HepG2 (cell line): Measurements from ENCODE around the gene SLC13A3. TPM values are rescaled to one million over a fixed set of nuclear protein-coding genes. Genes with fewer than 3 reads are reported as not detected.

Experiments
- AGO1 ChIP-seq: fragments of 200-400 bp; formaldehyde crosslinking; IDR thresholded peaks from 2 replicates; pipeline ENCODE4 v1.6.1; 2017; ENCODE audit warnings: mild to moderate bottlenecking, low read depth, low read length, moderate library complexity; ENCODE audit not compliant: poor library complexity, severe bottlenecking
- DR1 ChIP-seq: sonication (generic); formaldehyde crosslinking; IDR thresholded peaks from 2 replicates; pipeline ENCODE4 v1.8.0; 2021; ENCODE audit warnings: mild to moderate bottlenecking, missing genetic modification reagents, inconsistent platforms
- HMG20A ChIP-seq: IDR thresholded peaks from 2 replicates; pipeline ENCODE4 v1.6.1; 2016; ENCODE audit warnings: borderline replicate concordance
- MAZ ChIP-seq, 2 experiments: sonication (generic) in 1 of 2; formaldehyde crosslinking in 1 of 2; IDR thresholded peaks; 2 replicates each; pipeline versions ENCODE4 v1.5.0 to v1.6.1; 2012 to 2020; ENCODE audit warnings: low read depth in 2 of 2, mild to moderate bottlenecking in 2 of 2, borderline replicate concordance in 1 of 2, improper control_type of control experiment in 1 of 2, low read length in 1 of 2, missing genetic modification reagents in 1 of 2, moderate library complexity in 1 of 2
- MZF1 ChIP-seq: sonication (generic); formaldehyde crosslinking; IDR thresholded peaks from 2 replicates; pipeline ENCODE4 v1.8.1; 2023; ENCODE audit warnings: mild to moderate bottlenecking, missing genetic modification reagents, borderline replicate concordance
- POLR2AphosphoS5 ChIP-seq: IDR thresholded peaks from 2 replicates; pipeline ENCODE4 v1.6.1; 2012; ENCODE audit warnings: low read depth, low read length
- ZFP62 ChIP-seq: sonication (generic); formaldehyde crosslinking; IDR thresholded peaks from 2 replicates; pipeline ENCODE4 v1.4.0; 2020; ENCODE audit warnings: missing genetic modification reagents
- ZNF20 ChIP-seq: sonication (generic); formaldehyde crosslinking; IDR thresholded peaks from 2 replicates; pipeline ENCODE4 v1.4.0; 2020; ENCODE audit warnings: mild to moderate bottlenecking, moderate library complexity, missing genetic modification reagents
- ZNF292 ChIP-seq: sonication (generic); formaldehyde crosslinking; IDR thresholded peaks from 2 replicates; pipeline ENCODE4 v1.8.1; 2022; ENCODE audit warnings: mild to moderate bottlenecking, low read depth, missing genetic modification reagents, borderline replicate concordance
- ZNF451 ChIP-seq: sonication (generic); formaldehyde crosslinking; IDR thresholded peaks from 2 replicates; pipeline ENCODE4 v1.5.0; 2020; ENCODE audit warnings: mild to moderate bottlenecking, missing genetic modification reagents
- ZNF558 ChIP-seq: sonication (generic); formaldehyde crosslinking; IDR thresholded peaks from 2 replicates; pipeline ENCODE4 v1.9.0; 2022; ENCODE audit warnings: mild to moderate bottlenecking, missing genetic modification reagents, borderline replicate concordance
- ZNF564 ChIP-seq: sonication (generic); formaldehyde crosslinking; IDR thresholded peaks from 2 replicates; pipeline ENCODE4 v1.8.1; 2023; ENCODE audit warnings: mild to moderate bottlenecking, missing genetic modification reagents
- polyA plus RNA-seq, 8 experiments: library from polyadenylated mRNA; depleted of rRNA in 3 of 8; stranded (reverse) in 7 of 8; unstranded in 1 of 8; fragments of >200 nt; fragmentation: Illumina TruSeq in 4 of 8; extraction: Trizol in 4 of 8; gene quantifications; 2 replicates each; pipeline versions ENCODE4 v1.2.1 to v1.2.3, GENCODE V29; 2011 to 2016; ENCODE audit warnings: low read depth in 4 of 8, missing spikeins in 1 of 8, mixed read lengths in 1 of 8; ENCODE audit not compliant: insufficient read depth in 1 of 8
- total RNA-seq, 5 experiments: library from RNA; depleted of rRNA; stranded (reverse); fragments of >200 nt; fragmentation: Illumina TruSeq; extraction: Trizol; gene quantifications; 2 replicates each; pipeline ENCODE4 v1.2.3, GENCODE V29; 2016; ENCODE audit warnings: low read depth in 1 of 5
- TF ChIP-seq, protein P1 (sequence below): sonication (generic); formaldehyde crosslinking; IDR thresholded peaks from 2 replicates; pipeline ENCODE4 v1.5.0; 2020; ENCODE audit warnings: mild to moderate bottlenecking, missing genetic modification reagents
- TF ChIP-seq, protein P2 (sequence below): sonication (generic); formaldehyde crosslinking; IDR thresholded peaks from 2 replicates; pipeline ENCODE4 v1.9.0; 2021; ENCODE audit warnings: missing genetic modification reagents, mild to moderate bottlenecking, borderline replicate concordance
- TF ChIP-seq, protein P3 (sequence below): sonication (generic); formaldehyde crosslinking; IDR thresholded peaks from 2 replicates; pipeline ENCODE4 v1.5.1; 2020; ENCODE audit warnings: missing genetic modification reagents, mild to moderate bottlenecking, borderline replicate concordance
- TF ChIP-seq, protein P4 (sequence below), 2 experiments: IDR thresholded peaks; 2 replicates each; pipeline ENCODE4 v1.6.1; 2011 to 2012; ENCODE audit warnings: low read length in 2 of 2, borderline replicate concordance in 1 of 2, low read depth in 1 of 2, mild to moderate bottlenecking in 1 of 2, moderate library complexity in 1 of 2
- TF ChIP-seq, protein P5 (sequence below): sonication (generic); formaldehyde crosslinking; IDR thresholded peaks from 2 replicates; pipeline ENCODE4 v1.5.0; 2020; ENCODE audit warnings: missing genetic modification reagents

Gene SLC13A3
- total and polyA plus RNA-seq, 2 of the 13 experiments (the other 11 are each of a cell fraction or from before 2014, with no cell fraction given), result 66.5 to 76.0 TPM

DNA sequence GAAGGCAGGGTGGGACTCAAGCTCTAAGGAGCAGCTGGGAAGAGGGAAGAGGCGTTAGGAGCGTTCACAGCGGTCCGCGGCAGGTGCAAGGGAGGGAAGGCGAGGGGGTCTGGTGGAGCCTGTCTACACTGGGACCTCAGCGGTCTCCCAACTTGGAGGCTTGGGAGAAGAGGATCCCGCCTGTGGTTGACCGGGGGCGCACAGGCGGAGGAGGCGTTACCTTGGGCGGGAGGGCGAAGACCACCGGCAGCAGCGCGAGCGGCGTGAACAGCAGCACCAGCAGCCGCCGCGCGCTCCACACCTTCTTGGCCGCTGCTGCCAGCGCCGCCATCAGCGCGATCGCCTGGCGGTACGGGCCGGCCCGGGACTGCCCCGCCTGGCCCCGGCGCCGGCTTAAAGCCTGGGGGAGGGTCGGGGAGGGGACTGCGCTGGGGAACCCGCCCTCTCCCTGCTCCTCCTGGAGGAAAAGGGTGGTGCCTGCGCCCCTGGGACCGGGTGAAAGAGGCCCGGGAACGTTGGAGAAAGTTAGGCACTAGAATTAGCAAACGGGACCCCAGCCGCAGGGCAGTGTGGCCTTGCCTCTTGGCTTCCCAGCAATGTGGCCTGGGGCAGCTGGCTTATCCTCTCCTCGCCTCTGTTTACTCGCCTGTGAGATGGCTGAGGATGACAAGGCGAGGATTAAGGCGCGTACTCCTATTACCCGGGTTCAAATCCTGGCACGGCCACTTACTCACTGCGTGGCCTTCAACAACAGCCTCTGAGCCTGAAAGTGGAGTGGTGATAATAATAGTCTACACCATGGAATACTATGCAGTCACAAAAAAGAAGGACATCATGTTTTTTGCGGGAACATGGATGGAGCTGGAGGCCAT lies at the start of gene SLC13A3 (continued):
- TF ChIP-seq, protein P1, sequence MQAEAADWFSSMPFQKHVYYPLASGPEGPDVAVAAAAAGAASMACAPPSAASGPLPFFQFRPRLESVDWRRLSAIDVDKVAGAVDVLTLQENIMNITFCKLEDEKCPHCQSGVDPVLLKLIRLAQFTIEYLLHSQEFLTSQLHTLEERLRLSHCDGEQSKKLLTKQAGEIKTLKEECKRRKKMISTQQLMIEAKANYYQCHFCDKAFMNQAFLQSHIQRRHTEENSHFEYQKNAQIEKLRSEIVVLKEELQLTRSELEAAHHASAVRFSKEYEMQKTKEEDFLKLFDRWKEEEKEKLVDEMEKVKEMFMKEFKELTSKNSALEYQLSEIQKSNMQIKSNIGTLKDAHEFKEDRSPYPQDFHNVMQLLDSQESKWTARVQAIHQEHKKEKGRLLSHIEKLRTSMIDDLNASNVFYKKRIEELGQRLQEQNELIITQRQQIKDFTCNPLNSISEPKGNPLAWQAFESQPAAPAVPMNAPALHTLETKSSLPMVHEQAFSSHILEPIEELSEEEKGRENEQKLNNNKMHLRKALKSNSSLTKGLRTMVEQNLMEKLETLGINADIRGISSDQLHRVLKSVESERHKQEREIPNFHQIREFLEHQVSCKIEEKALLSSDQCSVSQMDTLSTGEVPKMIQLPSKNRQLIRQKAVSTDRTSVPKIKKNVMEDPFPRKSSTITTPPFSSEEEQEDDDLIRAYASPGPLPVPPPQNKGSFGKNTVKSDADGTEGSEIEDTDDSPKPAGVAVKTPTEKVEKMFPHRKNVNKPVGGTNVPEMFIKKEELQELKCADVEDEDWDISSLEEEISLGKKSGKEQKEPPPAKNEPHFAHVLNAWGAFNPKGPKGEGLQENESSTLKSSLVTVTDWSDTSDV (CRISPR knock-in tag), result peak; percentile 94
- TF ChIP-seq ZNF292, result no peak; the same call in 1 of the 2 replicates
- no peak; the same call in 1 of the 2 replicates for TF ChIP-seq MAZ (IDR thresholded peaks at IDR 0.05; ENCODE audit: borderline replicate concordance, low read depth, low read length)
- TF ChIP-seq MAZ (CRISPR knock-in tag; IDR thresholded peaks at IDR 0.05; ENCODE audit: low read depth), result peak; percentile 79
- no peak for TF ChIP-seq ZFP62 (CRISPR knock-in tag)
- TF ChIP-seq POLR2AphosphoS5, result peak; percentile 87
- TF ChIP-seq MZF1 (CRISPR knock-in tag), result 0 out of 2 replicates have a peak, but pooled peaks have one; percentile 21
- TF ChIP-seq ZNF564, result peak; percentile 93
- TF ChIP-seq ZNF20 (CRISPR knock-in tag), result 0 out of 2 replicates have a peak, but pooled peaks have one; percentile 41
- peak; percentile 99 for TF ChIP-seq DR1 (CRISPR knock-in tag)
- peak; percentile 90; the same call in 1 of the 2 replicates for TF ChIP-seq ZNF451
- TF ChIP-seq, protein P2, sequence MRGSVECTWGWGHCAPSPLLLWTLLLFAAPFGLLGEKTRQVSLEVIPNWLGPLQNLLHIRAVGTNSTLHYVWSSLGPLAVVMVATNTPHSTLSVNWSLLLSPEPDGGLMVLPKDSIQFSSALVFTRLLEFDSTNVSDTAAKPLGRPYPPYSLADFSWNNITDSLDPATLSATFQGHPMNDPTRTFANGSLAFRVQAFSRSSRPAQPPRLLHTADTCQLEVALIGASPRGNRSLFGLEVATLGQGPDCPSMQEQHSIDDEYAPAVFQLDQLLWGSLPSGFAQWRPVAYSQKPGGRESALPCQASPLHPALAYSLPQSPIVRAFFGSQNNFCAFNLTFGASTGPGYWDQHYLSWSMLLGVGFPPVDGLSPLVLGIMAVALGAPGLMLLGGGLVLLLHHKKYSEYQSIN (CRISPR knock-in tag), result no peak
- TF ChIP-seq, protein P3, sequence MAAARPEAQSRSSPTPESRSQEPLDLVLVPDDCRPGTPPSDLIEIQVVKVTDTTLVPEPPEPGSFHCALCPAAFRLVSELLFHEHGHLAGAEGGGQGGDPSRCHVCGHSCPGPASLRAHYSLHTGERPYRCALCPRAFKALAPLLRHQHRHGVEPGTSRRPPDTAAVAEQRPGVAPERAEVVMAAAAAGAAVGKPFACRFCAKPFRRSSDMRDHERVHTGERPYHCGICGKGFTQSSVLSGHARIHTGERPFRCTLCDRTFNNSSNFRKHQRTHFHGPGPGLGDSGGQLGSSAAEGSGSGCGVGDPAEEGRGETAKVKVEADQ (CRISPR knock-in tag), result peak; percentile 74; the same call in 1 of the 2 replicates
- TF ChIP-seq, protein P4, sequence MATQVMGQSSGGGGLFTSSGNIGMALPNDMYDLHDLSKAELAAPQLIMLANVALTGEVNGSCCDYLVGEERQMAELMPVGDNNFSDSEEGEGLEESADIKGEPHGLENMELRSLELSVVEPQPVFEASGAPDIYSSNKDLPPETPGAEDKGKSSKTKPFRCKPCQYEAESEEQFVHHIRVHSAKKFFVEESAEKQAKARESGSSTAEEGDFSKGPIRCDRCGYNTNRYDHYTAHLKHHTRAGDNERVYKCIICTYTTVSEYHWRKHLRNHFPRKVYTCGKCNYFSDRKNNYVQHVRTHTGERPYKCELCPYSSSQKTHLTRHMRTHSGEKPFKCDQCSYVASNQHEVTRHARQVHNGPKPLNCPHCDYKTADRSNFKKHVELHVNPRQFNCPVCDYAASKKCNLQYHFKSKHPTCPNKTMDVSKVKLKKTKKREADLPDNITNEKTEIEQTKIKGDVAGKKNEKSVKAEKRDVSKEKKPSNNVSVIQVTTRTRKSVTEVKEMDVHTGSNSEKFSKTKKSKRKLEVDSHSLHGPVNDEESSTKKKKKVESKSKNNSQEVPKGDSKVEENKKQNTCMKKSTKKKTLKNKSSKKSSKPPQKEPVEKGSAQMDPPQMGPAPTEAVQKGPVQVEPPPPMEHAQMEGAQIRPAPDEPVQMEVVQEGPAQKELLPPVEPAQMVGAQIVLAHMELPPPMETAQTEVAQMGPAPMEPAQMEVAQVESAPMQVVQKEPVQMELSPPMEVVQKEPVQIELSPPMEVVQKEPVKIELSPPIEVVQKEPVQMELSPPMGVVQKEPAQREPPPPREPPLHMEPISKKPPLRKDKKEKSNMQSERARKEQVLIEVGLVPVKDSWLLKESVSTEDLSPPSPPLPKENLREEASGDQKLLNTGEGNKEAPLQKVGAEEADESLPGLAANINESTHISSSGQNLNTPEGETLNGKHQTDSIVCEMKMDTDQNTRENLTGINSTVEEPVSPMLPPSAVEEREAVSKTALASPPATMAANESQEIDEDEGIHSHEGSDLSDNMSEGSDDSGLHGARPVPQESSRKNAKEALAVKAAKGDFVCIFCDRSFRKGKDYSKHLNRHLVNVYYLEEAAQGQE (IDR thresholded peaks at IDR 0.05; ENCODE audit: borderline replicate concordance in 1 of 2, low read depth in 1 of 2, low read length in 2 of 2), result peak in 1 of 2 experiments; percentile 29; a peak in 1 of 4 replicates
- TF ChIP-seq, protein P5, sequence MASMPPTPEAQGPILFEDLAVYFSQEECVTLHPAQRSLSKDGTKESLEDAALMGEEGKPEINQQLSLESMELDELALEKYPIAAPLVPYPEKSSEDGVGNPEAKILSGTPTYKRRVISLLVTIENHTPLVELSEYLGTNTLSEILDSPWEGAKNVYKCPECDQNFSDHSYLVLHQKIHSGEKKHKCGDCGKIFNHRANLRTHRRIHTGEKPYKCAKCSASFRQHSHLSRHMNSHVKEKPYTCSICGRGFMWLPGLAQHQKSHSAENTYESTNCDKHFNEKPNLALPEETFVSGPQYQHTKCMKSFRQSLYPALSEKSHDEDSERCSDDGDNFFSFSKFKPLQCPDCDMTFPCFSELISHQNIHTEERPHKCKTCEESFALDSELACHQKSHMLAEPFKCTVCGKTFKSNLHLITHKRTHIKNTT, result no peak
- TF ChIP-seq HMG20A (CRISPR knock-in tag), result no peak; the same call in 1 of the 2 replicates
- TF ChIP-seq AGO1, result peak; percentile 57
- peak; percentile 10; the same call in 1 of the 2 replicates for TF ChIP-seq ZNF558 (CRISPR knock-in tag)
